HS-27A (cell line): ENCODE results near the gene MED10.

Source experiments
- DNase-seq: peaks from one replicate; pipeline ENCODE4 v3.0.0-alpha.2; 2012; ENCODE audit warnings: low read depth, missing footprints

Gene MED10

GRCh38 chr5:6398570-6399230, 20.4 kb upstream of the MED10 start:
- DNase-seq, result no peak

GRCh38 chr5:6397536-6398269, 19.4 kb upstream of the MED10 start:
- DNase-seq, result no peak

GRCh38 chr5:6396836-6397535, 18.6 kb upstream of the MED10 start:
- no peak for DNase-seq

GRCh38 chr5:6396043-6396442, 17.7 kb upstream of the MED10 start:
- no peak for DNase-seq

GRCh38 chr5:6395621-6396020, 17.3 kb upstream of the MED10 start:
- DNase-seq, result no peak

GRCh38 chr5:6395102-6395445, 16.7 kb upstream of the MED10 start:
- no peak for DNase-seq

GRCh38 chr5:6394429-6395101, 16.2 kb upstream of the MED10 start:
- DNase-seq, result no peak

- DNase-seq, result no peak
Observed at GRCh38 chr5:6393596-6394194, 15.3 kb upstream of the MED10 start.

- DNase-seq, result no peak
Observed at GRCh38 chr5:6392561-6392960, 14.2 kb upstream of the MED10 start.

- DNase-seq, result no peak
Observed at GRCh38 chr5:6391151-6391550, 12.8 kb upstream of the MED10 start.

- DNase-seq, result no peak
Observed at GRCh38 chr5:6389946-6390530, 11.7 kb upstream of the MED10 start.

- no peak for DNase-seq
Observed at GRCh38 chr5:6389397-6389796, 11.1 kb upstream of the MED10 start.

GRCh38 chr5:6387970-6388369, 9.6 kb upstream of the MED10 start:
- DNase-seq, result no peak

- no peak for DNase-seq
Observed at GRCh38 chr5:6386271-6386670, 7.9 kb upstream of the MED10 start.

GRCh38 chr5:6384856-6385255, 6.5 kb upstream of the MED10 start:
- no peak for DNase-seq

- no peak for DNase-seq
Observed at GRCh38 chr5:6383376-6383775, 5.0 kb upstream of the MED10 start.

GRCh38 chr5:6379246-6379645, 899 bp upstream of the MED10 start:
- DNase-seq, result no peak

GRCh38 chr5:6378766-6379103, 388 bp upstream of the MED10 start:
- DNase-seq, result no peak

- no peak for DNase-seq
Observed at GRCh38 chr5:6377582-6377904, 804 bp downstream of the MED10 start.

GRCh38 chr5:6376974-6377520, 1.3 kb downstream of the MED10 start:
- DNase-seq, result no peak

GRCh38 chr5:6373081-6373846, 5.1 kb downstream of the MED10 start:
- no peak for DNase-seq
